Measurements from ENCODE around the gene NFATC1.

DNA sequence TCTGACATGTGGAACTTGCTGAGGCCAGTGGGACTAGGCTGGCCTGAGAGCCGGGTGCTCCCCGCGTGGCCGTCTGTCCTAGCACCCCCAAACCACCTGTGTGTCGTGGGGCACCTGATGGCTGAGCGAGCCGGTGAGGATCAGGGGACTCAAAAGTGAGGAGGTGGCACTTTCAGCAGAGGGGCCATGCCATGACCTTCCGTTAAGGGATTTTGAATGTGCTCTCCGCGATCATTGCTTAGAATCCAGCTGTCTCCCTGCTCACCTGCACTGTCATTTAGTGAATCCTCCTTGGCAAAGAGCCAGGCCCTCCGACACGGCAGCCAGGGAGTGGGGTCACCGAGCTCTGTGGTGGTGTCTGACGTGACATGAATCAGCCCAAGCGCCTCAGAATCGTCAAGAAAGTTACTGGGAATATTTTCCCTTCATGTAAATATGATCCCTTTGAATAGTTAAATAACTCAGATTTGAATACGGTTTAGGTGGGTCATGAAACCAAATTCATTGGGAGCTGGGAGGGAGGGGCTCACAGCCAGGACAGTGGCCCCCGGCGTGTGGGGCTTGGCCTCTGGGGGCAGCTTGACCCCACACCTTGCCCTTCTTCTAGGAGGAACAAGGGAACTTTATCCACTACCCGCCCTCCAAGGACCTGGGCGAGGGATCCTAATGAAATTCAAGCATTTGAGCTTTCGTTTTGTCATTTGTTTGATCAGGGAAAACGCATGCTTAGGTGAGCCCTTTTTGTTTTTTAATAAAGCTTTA, 9.5 kb downstream of the NFATC1 start:
- TF ChIP-seq, protein P1, sequence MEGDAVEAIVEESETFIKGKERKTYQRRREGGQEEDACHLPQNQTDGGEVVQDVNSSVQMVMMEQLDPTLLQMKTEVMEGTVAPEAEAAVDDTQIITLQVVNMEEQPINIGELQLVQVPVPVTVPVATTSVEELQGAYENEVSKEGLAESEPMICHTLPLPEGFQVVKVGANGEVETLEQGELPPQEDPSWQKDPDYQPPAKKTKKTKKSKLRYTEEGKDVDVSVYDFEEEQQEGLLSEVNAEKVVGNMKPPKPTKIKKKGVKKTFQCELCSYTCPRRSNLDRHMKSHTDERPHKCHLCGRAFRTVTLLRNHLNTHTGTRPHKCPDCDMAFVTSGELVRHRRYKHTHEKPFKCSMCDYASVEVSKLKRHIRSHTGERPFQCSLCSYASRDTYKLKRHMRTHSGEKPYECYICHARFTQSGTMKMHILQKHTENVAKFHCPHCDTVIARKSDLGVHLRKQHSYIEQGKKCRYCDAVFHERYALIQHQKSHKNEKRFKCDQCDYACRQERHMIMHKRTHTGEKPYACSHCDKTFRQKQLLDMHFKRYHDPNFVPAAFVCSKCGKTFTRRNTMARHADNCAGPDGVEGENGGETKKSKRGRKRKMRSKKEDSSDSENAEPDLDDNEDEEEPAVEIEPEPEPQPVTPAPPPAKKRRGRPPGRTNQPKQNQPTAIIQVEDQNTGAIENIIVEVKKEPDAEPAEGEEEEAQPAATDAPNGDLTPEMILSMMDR (IDR thresholded peaks at IDR 0.05): no peak
- TF ChIP-seq POLR2A (IDR thresholded peaks at IDR 0.05) (no peak), POLR2AphosphoS5 (IDR thresholded peaks at IDR 0.05) (no peak)

Data from suprapubic skin (tissue), 4 donors.